Activated naive CD4-positive, alpha-beta T cell treated with anti-CD3 and anti-CD28 coated beads, Interleukin-2, amount 50 U/mL, for 72 hours (primary cell): ENCODE data around the gene MMP20. TPM values are rescaled to one million over a fixed set of nuclear protein-coding genes. Genes with fewer than 3 reads are reported as not detected.

Experiments
- ATAC-seq, 2 donors: fragments of 150-1000 bp; cut with Tn5 transposase; 2 replicates each; pipeline ENCODE4 v1.10.0; 2021; ENCODE audit warnings: mild to moderate bottlenecking in 2 of 2, moderate library complexity in 2 of 2
- DNase-seq, 2 donors: peaks; one replicate each; pipeline ENCODE4 v3.0.0; 2021 to 2022; ENCODE audit warnings: low spot score in 2 of 2
- H3K27ac Mint-ChIP-seq, 2 donors: one replicate each; pipeline ENCODE4 v1.8.0; 2022; ENCODE audit warnings: mild to moderate bottlenecking in 2 of 2, mixed read lengths in 2 of 2
- H3K36me3 Mint-ChIP-seq, 2 donors: one replicate each; pipeline ENCODE4 v1.8.0; 2022; ENCODE audit warnings: mixed read lengths in 2 of 2
- H3K9me3 Mint-ChIP-seq, 2 donors: one replicate each; pipeline ENCODE4 v1.8.0; 2022; ENCODE audit warnings: mixed read lengths in 2 of 2
- total RNA-seq, 2 donors: library from RNA; stranded (reverse); gene quantifications; one replicate each; pipeline ENCODE4 v1.2.3, GENCODE V29; 2022

Gene MMP20
- total RNA-seq, 2 donors from 2014 or later: not detected

DNA sequence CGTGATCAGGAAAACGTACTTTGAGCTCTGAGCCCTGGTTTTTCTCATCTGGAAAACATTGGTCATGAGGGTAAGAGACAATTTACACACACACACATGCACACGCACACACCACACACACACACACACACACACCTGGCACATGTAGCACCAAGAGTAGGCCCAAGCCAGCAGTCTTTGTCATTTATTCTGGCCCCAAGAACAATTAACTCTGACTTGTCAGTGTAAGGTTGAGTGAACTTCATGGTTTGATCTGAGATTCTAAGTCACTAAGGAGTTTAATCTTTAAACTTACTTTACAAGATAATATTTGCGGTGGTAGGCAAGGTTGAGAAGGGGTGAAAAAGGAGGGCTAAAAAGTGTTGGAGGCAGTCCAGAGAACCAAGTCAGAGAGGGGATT is 44.1 kb downstream of the MMP20 start:
- DNase-seq: no peak
- peaks cover 0 to 13% of the 10 kb centered on the region in 2 donors for H3K36me3 Mint-ChIP-seq
- no peak for ATAC-seq
- H3K9me3 Mint-ChIP-seq: peaks cover 0 to 23% of the 10 kb centered on the region in 2 donors
- peak overlapping the region in 1 of 2 donors; percentile 12 for H3K27ac Mint-ChIP-seq

DNA sequence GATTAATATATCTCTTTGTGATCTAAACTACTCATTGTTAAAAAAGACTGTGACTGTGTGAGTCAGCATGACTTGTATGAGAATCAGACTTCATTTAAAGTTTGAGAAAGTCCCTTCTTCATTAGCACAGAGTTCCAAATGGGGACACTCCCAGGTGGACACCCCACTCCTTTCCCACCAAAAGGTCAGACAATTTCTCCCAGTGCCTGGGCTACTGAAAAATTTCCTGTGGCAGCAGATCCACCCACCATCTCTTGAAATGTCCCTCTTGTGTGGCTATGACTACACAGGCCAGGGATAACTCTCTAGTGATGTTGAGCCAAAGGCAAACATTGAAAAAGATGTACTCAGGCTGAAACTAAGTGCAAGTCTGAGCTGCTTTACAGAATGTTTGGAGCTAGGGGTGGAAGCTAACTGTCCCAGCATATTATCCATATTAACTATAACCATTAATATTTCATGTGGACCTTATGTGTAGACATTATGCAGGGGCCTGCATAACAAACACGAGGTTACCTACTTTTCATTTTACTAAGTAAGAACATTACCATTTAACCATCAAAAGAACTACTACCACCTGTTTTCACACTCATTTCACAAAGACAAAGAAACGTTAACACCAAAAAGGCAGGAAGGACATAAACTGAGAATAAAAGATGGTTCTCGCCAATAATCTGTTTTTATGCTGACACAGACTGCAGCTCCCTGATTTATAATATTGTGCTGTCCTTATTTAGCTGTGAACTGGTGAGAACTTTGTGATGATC is 44.8 kb downstream of the MMP20 start:
- DNase-seq (no peak), ATAC-seq (peak; percentile 86 to 89)
- Mint-ChIP-seq H3K36me3 (peaks cover 0 to 6% of the 10 kb centered on the region in 2 donors), H3K27ac (peak overlapping the region; percentile 28 to 77), H3K9me3 (peaks cover 0 to 22% of the 10 kb centered on the region in 2 donors)

DNA sequence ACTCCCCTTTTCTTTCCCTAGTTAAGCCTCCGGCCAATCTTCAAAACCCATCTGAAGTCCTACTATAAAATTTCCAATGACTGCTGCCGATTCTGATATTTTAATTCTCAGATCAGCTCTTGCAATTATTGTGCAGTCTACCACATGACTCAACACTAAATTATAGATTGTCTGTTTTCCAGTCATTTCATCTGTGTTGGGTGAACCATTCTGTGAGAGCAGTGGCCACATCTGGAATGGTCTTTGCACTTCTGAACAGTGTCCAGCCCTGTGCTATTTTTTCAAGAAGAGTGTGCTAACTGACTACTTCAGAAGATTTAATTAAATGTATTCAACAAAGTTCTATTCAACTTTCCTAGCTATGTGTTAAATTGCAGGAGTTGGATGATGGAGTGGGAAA is 47.4 kb downstream of the MMP20 start:
- Mint-ChIP-seq H3K9me3 (peaks cover 0 to 12% of the 10 kb centered on the region in 2 donors), H3K27ac (no peak overlapping the region)
- no peak for ATAC-seq

DNA sequence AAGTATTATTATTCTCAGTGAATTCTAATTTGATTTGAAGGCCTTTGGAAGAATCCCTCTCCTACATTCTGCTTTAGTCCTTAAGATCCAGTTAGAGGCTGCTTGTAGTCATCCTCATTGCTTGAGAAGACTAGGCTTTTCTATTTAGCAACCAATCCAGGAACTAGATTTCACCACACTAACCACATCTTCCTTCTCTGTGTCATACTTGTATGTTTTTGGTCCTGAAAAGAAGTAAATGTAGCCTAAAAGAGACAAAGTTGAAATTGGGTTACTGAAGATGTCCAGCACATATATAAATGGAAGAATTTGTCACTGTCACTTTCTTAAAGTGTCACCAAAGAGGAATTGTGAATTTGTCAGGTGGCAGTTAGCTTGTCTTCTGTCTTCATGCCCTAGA is 48.0 kb downstream of the MMP20 start:
- Mint-ChIP-seq H3K27ac (no peak overlapping the region), H3K9me3 (peaks cover 0 to 11% of the 10 kb centered on the region in 2 donors), H3K36me3 (peaks cover 0 to 3% of the 10 kb centered on the region in 2 donors)
- DNase-seq (no peak), ATAC-seq (peak; percentile 35 to 39)

More for the DNA sequence above, 47.4 kb downstream of the MMP20 start:
- no peak for DNase-seq
- no peaks in the 10 kb centered on the region for H3K36me3 Mint-ChIP-seq

DNA sequence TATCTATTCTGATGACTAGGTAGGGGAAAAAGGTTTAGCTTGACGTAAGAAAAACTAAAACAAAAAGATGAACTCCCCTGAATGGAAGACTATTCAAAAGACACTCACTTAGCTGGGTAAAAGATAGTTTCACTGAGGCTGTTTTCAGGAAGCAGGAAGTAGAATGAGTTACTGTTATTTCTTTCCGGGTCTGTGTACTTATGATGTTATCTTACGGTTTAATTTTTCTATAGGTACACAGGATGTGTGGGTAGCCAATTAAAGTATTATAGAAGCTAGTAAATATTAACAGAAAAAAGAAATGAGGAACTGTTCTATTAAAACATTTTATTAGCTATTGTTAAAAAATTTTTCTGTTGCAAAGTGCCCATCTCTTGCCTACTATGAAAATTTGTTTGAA is 48.8 kb downstream of the MMP20 start:
- no peak for ATAC-seq
- Mint-ChIP-seq H3K36me3 (peaks cover 0 to 8% of the 10 kb centered on the region in 2 donors), H3K27ac (no peak overlapping the region), H3K9me3 (peaks cover 0 to 17% of the 10 kb centered on the region in 2 donors)
- no peak for DNase-seq

DNA sequence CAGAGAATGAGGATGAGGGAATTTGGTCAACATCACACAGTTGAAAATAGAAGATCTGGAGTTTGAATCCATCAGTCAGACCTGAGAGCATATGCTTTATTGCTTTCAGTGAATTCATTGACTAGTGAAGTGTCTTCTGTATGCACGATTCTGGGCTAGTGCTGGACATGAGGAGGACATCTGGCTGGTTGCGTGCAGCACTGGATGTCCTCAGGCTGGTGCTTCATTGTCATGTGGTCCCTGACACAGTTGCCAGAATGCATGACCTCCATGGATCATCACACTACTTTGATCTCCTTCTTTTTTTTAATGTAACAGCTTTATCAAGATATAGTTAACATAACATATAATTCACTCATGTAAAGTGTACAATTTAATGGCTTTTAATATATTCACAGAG is 50.1 kb downstream of the MMP20 start:
- H3K9me3 Mint-ChIP-seq: peaks cover 0 to 14% of the 10 kb centered on the region in 2 donors

DNA sequence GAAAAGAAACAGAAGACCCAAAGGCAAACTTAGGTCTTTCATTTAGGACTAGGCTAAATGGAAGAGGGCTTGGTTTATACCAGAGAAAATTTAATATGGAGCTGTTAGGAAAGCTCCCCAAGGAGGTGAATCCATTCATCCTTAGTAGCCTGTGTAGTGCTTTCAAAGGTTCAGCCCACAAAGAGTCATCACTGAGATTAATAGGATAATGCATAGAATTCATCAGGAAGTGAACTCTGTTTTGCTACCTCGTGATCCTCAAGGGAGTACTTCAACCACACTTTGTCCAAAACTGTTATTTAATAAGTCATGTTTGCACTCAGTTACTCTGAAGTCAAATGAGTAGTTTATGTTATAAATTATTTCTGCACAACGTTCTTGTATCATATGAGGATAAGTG is 51.3 kb downstream of the MMP20 start:
- Mint-ChIP-seq H3K27ac (no peak overlapping the region), H3K9me3 (peaks cover 5 to 20% of the 10 kb centered on the region in 2 donors), H3K36me3 (peaks cover 6 to 14% of the 10 kb centered on the region in 2 donors)
- ATAC-seq (no peak), DNase-seq (no peak)

More for the DNA sequence above, 50.1 kb downstream of the MMP20 start:
- Mint-ChIP-seq H3K36me3 (peaks cover 0 to 8% of the 10 kb centered on the region in 2 donors), H3K27ac (no peak overlapping the region)
- DNase-seq: no peak
- no peak for ATAC-seq

DNA sequence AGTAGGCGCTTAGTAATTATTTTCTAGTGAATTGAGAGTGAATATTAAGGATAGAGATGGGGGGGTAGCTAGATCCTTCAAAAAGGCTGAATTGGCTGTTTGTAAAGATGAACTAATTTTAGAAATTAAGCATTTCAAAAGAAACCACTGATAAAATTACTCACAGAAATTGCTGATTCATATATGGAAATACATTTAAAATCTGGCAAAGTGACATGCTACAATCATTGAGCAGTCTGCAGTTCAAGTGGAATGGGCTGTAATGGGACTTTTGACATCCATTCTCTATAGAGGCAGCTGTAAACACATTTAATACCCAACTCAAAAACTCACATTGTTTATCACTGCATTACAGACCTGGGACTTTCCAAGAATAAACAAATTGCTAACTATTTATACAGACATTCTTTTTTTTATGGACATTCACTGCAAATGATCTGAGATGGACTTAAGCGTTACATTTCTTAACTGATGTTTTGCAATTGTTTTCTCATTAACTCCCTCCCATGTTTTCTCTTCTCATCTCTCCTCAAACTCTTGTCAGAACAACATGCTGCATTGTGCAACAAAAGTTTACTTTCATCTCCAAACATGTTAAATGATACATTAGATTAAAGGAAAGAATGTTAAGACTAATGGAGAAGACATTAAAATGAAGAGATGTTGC is 52.4 kb downstream of the MMP20 start:
- no peak for ATAC-seq
- H3K27ac Mint-ChIP-seq: no peak overlapping the region
- peaks cover 13 to 26% of the 10 kb centered on the region in 2 donors for H3K36me3 Mint-ChIP-seq
- H3K9me3 Mint-ChIP-seq: peaks cover 5 to 26% of the 10 kb centered on the region in 2 donors
- DNase-seq: no peak

DNA sequence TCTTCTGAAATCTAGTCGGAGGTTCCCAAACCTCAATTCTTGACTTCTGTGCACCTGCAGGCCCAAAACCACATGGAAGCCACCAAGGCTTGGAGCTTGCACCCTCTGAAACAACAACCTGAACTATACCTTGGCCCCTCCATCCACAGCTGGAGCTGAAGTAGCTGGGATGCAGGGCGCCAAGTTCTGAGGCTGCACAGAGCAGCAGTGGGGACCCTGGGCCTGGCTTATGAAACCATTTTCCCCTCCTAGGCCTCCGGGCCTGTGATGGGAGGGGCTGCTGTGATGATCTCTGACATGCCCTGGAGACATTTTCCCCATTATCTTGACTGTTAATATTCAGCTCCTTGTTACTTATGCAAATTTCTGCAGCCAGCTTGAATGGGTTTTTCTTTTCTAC is 56.3 kb downstream of the MMP20 start:
- peaks cover 10 to 28% of the 10 kb centered on the region in 2 donors for H3K9me3 Mint-ChIP-seq
- DNase-seq (no peak), ATAC-seq (no peak)
- peaks cover 13 to 35% of the 10 kb centered on the region in 2 donors for H3K36me3 Mint-ChIP-seq
- no peak overlapping the region for H3K27ac Mint-ChIP-seq

DNA sequence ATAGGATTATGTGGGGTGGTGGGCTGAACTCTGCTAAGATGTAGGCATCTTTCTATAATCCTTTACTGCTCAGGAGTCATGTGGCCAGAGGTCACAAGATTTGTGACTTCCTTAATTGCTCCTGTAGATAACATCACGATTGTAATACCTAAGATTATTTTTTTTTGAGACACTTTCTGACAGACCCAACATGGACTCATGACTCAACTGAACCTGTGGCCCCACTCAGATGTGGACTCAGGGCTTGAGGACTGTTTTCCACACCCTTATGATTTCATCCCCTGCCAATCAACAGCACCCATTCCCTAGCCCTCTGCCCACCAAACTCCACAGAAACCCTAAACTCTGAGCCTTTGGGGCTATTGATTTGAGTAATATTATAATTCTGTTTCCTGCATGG is 59.0 kb downstream of the MMP20 start:
- DNase-seq (no peak), ATAC-seq (no peak)
- Mint-ChIP-seq H3K36me3 (peaks cover 13 to 27% of the 10 kb centered on the region in 2 donors), H3K9me3 (peaks cover 10 to 18% of the 10 kb centered on the region in 2 donors), H3K27ac (peak overlapping the region in 1 of 2 donors; percentile 22)

DNA sequence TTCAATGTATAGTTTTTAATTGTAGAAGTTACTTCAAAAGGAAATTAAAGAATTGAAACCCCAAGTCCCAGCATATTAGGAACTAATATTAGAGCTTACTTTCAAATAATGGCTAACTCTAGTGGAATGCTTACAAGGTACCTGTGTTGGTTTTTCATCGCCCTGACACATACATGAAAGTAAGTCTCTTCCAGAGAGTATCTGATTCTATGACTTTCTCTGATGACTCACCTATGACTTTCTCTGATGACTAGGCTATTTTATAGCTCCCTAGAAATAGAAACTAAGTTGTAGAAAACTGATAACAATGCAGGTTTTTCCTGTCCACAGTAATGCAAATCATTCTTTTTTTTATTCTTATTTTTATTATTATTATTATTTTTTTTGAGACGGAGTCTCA is 61.0 kb downstream of the MMP20 start:
- H3K27ac Mint-ChIP-seq: no peak overlapping the region
- H3K9me3 Mint-ChIP-seq: peaks cover 5 to 13% of the 10 kb centered on the region in 2 donors
- ATAC-seq (peak; percentile 91 to 95), DNase-seq (no peak)
- H3K36me3 Mint-ChIP-seq: peaks cover 9 to 23% of the 10 kb centered on the region in 2 donors

DNA sequence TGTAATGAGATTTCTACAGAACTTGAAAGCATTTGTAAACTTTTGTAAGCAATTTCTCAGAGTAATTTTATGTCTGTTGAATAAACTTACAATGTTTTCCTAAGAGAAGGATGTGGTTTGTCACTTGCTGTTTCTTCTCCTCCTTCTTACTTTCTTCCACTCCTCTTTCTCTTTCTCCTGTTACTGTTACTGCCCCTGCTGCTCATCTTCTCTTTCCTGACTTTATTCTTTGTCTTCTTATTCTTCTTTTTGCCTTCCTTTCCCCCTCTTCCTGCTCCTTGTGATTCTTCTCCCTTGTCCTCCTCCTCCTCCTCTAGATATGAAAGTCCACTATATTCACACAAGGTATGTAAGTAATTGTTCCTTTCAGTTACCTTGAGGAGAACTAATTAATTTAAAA is 63.5 kb downstream of the MMP20 start:
- H3K27ac Mint-ChIP-seq: no peak overlapping the region
- peaks cover 0 to 7% of the 10 kb centered on the region in 2 donors for H3K36me3 Mint-ChIP-seq
- DNase-seq (no peak), ATAC-seq (no peak)
- peaks cover 4% of the 10 kb centered on the region in 2 donors for H3K9me3 Mint-ChIP-seq

DNA sequence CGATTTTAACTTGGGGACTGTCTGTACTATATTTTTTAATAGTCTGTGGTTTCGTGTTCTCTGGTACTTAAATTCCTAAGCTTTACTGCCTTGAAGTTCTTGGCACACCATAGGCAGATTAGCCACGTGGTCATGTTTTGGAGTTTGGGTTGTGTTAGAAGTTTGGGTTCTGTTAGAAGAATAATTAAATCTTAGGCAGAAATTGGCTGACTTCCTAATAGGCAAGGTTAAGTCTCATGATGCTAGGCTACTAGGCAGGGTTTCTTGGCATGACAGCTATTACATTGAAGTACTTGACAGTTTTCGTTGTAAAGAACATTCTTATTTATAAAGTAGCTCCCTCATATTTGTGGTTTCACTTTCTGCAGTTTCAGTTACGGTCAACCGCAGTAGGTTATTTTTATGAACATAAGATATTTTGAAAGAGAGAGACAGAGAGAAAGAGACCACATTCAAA is 64.5 kb downstream of the MMP20 start:
- DNase-seq (no peak), ATAC-seq (peak; percentile 63 to 67)
- Mint-ChIP-seq H3K36me3 (no peaks in the 10 kb centered on the region), H3K27ac (peak overlapping the region in 1 of 2 donors; percentile 17), H3K9me3 (no peaks in the 10 kb centered on the region)

DNA sequence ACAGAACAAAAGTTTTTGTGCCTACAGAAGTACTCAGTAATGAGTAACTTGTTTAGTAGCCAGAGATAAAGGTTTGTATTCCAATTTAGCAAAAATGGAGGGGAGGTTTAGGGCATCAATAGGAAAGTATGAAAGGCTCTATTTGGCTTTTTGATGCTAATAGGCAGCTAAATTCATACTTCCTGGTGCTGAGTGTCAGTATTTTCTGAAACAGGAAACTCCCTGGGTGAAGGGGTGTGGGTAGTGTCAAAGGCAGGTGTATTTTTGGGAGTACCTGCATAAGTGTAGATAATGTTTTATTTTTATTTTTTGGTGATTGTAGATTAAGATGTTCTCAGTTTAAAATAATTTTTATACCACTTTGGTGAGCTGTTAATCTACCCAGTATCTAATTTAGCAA is 65.3 kb downstream of the MMP20 start:
- H3K9me3 Mint-ChIP-seq: no peaks in the 10 kb centered on the region
- H3K36me3 Mint-ChIP-seq: no peaks in the 10 kb centered on the region
- ATAC-seq (no peak), DNase-seq (no peak)
- H3K27ac Mint-ChIP-seq: no peak overlapping the region

DNA sequence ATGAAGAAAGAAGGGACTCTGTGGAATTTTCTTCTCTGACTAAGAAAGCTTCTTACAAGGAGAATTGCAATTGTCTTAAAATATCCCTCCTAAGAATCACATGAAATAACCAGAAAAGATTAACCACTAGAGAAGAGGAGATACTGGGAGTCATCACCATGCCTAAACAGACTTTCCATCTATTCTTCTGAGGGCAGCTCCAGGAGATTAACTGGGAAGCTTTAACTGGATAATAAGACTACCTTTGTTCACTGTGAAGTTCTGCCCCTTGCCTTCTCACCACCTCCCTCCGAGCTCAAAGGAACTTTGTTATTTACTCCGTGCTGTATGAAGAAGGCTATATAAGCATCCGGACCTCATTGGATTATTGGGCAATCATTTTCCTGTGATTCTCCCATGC is 70.0 kb downstream of the MMP20 start:
- no peak for ATAC-seq
- DNase-seq: no peak
- Mint-ChIP-seq H3K27ac (no peak overlapping the region), H3K36me3 (no peaks in the 10 kb centered on the region), H3K9me3 (no peaks in the 10 kb centered on the region)

DNA sequence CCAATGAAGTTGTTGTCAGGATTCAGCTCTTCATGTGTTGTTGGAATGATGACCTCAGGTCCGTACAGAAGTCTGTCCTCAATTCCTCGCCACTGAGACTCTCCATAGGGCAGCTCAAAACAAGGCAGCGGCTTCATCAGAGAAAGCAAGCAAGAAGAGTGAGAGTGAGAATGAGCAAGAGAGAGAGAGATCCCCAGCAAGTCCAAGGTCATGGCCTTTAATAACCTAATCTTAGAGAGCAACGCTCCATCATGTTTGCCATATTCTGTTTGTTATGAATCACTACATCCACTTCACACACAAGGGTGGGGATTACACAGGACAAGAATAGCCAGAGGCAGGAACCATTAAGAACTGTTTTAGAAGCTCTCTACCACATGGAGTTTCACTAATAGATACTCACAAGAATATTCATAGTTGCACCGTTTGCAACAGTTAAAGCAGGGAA is 71.3 kb downstream of the MMP20 start:
- Mint-ChIP-seq H3K27ac (no peak overlapping the region), H3K36me3 (no peaks in the 10 kb centered on the region), H3K9me3 (no peaks in the 10 kb centered on the region)
- DNase-seq (no peak), ATAC-seq (no peak)

DNA sequence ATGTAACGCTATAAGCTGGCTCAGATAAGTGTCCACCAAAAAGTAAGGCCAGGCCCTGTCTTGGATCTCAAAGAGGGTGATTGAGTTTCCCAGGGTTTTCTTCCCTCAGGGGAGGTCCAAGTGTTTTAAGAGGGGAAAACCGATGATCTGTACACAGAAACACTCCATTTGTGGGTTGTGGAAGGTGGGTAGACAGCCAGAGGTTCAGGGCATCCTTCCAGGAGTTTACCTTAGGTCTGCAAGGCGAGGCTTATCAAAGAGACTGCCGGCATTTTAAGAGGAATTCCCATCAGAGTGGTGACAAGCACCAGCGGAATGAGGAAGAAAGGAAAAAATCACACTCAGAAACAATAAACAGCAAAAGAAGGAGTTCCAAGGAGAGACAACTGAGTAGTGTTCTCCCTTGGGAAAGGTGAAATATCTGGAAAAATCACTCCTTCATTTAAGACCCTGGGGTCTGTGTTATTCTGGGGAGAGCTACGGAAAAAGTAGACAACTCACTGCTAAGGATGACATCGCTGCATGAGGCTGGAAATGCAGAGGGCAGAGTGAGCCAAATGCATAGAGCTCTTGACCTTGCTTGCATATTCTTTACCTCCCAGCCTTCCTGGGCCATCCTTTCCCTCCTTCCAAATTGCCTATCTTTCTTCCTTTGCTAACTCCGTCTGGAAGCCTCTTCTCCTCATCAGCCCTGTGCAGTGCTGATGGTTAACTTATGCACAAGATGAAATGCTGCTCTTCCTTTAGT is 72.5 kb downstream of the MMP20 start:
- no peak for ATAC-seq
- no peaks in the 10 kb centered on the region for H3K9me3 Mint-ChIP-seq
- no peak overlapping the region for H3K27ac Mint-ChIP-seq
- H3K36me3 Mint-ChIP-seq: no peaks in the 10 kb centered on the region
- DNase-seq: no peak
